Amniotic stem cell (primary cell): ENCODE measurements around the gene TSHZ2.
"Not testable (repeated sequence)": the region's sequence is repeated elsewhere in the genome, so short reads cannot be mapped to it uniquely, and the experiment has no call there.

Experiments used
- DNase-seq: peaks from one replicate; lab custom pipeline; 2025; lab: John Stamatoyannopoulos, UW

Gene TSHZ2

DNA sequence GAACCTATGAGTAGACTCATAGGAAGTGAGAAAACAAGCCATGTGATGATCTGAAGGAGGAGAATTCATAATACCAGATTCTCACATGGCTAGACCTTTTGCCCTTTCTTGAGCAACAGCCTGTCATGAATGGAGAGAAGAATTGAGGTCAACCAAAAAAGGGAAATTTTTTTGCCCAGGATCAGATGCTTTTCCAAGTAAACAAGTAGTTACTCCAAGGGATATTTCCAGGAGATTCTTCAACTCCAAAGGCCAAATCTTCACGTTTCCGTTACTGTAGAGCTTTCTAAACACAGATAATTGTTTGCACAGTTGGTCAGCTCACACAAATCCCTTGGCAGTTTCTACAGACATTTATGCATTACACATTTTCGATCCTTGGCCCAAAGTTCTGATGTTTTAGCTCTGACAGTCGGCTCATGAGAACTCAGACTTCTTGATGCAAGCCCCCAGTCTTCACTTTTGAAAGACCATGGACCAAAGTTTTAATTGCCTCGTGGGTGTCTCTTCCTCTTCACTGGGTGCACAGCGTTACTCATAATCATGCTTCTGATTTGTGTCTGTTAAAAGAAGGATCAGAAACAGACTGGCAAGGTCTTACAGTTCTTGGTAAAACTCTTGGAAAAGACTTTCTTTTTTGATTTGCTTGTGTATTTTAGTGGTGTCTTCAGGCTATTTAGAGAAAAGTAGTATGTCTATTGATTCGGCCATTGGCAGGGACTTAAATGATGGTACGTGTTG is 115.0 kb downstream of the TSHZ2 start:
- DNase-seq, result no peak

DNA sequence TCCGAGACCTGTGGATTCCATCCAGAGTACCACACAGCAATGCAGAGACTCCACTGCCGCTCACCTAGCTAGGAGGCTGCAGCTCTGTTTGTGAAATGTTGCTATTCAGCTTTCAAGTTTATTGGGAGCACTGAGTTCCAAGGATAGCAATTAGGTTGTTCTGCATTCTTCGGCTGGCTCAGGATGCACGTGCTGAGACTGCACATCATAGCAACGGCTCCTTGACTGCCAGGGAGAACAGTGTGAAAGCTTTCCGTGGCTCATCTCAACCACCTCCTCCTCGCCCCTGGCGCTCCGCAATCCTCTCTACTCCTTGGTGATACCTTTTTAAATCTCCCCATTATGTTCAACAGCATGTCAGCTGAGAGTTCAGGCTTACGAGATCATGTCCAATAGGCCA is 116.6 kb downstream of the TSHZ2 start:
- DNase-seq, result no peak

DNA sequence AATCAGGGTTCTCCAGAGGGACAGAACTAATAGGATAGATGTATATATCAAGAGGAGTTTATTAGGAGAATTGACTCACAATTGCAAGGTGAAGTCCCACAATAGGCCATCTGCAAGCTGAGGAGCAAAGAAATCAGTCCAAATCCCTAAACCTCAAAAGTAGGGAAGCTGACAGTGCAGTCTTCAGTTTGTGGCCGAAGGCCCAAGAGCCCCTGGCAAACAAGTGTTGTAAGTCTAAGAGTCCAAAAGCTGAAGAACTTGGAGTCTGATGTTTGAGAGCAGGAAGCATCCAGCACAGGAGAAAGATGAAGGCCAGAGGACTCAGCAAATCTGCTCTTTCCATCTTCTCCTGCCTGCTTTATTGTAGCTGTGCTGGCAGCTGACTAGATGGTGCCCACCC is 117.7 kb downstream of the TSHZ2 start:
- not testable (repeated sequence) for DNase-seq

DNA sequence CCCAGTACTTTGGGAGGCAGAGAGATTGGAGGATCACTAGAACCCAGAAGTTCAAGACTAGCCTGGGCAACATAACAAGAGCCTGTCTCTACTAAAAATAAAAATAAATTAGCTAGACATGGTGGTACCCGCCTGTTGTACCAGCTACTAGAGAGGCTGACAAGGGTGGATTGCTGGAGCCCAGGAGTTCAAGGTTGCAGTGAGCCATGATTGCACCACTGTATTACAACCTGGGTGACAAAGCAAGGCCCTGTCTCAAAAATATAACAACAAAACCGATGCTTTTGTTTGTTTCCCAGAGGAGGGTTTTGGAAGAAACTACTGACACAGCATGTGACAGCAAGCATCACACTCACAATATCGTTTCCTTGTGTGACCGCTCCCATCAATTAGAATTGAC is 119.6 kb downstream of the TSHZ2 start:
- DNase-seq, result no peak

DNA sequence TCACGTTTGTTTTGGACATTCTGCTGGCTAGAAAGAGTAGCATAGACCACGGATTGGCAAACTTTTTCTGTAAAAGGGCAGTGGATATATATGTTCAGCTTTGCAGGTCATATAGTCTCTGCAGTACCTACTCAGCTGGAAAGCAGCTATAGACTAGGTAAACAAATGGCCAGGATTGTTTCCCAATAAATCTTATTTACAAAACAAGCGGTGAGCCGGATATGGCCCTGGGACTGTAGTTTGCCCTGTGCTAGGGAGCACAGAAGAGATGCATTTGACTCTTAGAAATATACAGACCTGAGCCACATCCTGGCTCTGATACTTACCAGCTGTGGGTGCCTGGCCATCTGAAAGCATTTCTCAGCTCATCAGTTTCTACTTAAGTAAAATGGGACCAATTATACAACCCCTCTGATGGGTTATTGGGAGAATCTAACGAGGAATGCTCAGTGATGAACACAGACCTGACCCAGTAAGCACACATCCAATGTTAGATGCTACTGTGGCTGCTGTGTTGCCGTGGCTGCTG is 120.7 kb downstream of the TSHZ2 start:
- DNase-seq, result no peak

DNA sequence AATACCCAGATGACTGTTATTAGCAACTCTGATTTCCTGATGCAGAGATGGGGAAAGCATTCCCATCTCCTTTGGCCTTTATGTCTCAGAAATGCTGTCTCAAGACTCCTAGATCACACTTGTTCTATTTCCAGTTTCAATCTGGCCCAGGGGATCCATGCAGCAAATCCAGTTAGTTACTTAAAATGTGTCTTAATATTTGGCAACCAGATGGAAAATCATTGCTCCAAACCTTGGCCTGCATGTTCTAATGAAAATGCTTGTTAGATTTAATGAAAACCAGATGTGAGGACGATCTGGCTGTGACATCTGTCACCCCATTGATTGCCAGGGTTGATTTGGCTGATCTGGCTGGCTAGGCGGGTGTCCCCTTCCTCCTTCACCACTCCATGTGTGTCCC is 125.2 kb downstream of the TSHZ2 start:
- no peak for DNase-seq

DNA sequence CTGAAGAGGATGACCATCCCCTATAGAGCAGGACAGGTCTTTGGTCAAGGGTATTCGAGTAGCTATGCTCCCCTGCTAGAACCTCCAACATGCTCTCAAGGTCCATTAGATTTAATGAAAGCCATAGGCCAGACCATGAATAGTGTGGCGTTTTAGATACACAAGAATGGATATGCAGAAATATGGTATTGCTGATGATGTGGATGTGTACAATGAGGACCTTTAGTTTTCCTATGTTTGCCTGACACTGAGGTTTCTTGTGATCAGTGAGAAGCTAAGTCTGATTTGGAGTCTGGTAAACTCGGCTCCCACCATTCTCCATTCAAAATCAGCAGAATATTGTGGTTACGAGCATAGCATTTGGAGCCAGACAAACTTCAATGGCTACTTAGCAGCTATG is 125.6 kb downstream of the TSHZ2 start:
- DNase-seq, result no peak

DNA sequence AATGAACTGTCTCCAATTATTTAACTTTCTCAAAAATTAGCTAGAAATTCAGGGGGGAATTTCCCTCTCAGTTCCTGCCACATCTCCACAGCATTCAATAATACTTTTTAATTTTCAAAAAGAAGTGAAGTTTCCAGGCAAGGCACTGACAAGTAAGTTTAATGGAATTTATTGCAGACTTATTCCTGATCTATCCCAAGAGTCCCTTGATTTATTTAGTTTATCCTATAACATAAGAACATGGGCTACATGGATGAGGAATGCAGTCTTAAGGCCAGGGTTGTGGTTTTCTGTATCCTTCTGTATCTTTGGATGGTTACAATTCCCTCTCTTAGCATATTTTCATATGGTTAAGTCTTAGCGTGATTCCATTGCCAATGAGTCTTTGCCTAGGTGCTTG is 126.5 kb downstream of the TSHZ2 start:
- DNase-seq, result no peak

DNA sequence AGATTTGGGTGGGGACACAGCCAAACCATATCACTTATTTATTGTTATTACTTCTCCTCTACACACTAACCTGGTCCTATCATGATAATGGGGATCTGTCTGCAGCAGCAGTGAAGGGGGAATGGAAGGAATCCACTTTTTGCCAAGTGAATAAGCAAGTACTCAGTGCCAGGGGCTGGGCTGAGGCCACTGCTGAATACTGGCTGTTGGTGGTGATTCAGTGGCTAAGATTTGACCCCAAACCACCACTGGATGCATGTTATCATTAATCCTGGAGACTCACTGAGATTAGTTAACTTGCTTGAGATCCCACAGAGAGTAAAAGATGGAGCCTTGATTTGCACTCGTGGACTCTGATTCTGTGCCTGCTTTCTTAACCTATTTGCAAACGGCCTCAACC is 127.7 kb downstream of the TSHZ2 start:
- DNase-seq, result no peak

DNA sequence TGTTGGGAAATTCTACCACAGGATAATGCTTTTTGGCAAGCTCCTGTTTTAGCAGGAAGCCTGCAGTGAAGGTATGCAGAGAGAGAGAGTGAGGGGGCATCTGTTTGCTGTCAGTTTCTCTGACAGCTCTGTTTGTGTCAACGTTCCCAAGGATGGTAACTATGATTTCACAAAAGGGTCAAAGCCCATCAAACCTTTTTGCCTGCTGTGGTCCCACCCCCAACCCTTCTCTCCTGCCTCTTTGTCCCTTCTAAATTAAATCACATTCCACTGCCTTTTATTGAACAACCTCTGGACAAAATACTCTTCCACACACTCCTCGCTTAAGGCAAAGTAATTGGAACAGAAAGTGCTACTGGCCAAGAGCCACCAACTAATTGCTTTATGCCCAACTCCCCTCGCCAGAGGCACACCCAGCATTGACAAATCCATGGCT is 128.3 kb downstream of the TSHZ2 start:
- no peak for DNase-seq

DNA sequence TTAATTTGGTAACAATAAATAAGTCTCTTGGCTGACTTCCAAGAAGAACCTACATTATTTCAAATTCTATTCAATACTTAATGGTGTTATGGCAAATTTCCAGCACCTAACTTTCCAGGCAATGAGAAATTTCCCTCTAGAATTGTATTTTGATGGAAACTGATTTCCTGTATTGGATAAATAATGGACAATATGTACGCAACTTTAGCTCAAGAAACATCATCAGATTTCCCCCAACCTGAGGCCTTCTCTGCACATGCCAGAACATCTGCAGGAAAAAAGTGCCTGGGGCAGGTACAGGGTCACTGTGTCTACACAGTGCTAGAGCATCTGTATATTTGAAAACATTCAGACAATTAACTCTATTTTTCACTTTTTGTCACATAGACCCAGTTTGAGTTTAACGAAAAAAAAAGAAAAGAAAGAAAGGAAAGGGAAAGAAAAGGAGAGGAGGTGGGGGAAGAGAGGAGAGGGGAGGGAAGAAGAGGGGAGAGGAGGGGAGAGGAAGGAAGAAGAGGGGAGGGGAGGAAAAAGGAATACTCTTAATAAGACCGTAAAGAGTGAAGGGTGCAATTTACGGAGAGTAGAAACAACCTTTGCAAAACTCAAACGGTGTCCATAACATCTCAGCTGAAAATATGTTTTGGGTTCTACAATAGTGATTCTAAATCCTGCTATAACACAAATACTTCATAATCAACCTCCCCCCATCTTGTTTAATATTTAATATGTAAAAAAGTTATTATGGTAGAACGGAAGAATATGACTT is 130.0 kb downstream of the TSHZ2 start:
- DNase-seq, result no peak

DNA sequence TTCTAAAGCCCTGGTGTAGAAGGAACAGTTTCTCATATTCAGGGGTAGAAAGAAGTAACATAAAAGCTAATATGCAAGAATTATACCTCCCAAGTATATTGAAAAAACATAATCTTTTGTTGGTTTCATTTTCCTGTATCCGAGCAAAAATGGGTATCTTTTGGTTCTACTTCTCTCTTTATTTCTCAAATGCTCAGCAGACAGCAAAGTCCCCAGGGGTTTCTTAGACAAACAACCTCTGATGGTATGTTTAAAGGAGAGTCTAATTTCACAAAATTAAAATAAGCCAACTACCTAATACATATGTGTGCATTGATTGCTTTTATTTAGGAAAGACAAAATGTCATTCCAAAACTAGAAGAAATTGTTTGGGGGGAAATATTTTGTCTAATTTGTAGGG is 131.0 kb downstream of the TSHZ2 start:
- no peak for DNase-seq

DNA sequence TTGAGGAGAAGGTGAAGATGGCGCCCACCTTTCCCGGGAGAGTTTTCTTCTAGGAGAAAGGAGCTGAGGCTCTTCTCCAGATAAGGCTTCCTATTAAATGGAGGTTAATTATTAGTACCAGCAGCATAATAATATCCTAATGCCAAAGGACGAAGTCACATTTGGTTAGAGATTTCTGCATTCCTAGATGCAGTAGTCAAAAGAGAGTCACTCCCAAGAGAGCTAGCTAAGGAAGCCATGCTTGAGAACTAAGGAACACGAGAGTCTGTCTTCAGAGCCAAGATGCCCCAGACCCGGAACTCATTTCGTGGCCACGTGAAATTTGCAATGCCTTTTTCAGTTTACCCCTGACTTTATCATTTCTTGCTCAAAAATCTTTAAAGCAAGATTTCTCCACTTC is 132.7 kb downstream of the TSHZ2 start:
- DNase-seq, result no peak

DNA sequence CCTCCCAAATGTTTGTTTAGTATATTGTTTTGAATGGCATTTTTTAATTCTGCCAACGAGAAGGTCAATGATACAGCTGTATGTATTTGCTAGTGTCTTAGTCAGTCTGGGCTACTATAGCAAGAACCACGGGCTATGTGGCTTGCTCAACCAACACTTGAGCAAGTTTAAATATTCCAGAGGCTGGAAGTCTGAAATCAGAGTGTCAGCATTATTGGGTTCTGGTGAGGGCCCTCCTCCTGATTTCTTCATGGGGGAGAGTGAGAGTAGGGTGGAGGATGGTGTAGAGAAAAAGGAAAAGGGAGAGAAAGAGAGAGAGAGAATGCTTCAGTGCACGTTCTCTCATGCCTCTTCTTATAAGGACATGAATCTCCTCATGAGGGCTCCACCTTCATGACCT is 144.6 kb downstream of the TSHZ2 start:
- no peak for DNase-seq

DNA sequence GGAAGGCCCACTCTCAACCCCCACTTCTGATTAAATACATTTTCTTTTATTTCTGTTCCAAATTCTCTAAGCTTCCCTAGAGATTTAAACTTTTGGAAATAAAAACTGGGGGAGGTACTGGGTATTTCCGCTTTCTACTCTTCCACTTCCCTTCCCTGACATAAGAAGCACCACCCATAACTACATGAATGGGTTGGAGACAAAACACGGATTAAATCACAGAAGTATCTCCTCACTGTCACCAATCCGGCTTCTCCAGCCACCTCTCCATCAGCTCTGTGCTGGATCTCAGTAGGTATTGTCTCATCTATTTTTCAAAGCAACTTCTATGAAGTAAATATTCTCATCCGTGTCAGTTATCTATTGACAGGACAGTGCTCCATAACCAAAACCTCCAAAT is 150.7 kb downstream of the TSHZ2 start:
- DNase-seq, result no peak

DNA sequence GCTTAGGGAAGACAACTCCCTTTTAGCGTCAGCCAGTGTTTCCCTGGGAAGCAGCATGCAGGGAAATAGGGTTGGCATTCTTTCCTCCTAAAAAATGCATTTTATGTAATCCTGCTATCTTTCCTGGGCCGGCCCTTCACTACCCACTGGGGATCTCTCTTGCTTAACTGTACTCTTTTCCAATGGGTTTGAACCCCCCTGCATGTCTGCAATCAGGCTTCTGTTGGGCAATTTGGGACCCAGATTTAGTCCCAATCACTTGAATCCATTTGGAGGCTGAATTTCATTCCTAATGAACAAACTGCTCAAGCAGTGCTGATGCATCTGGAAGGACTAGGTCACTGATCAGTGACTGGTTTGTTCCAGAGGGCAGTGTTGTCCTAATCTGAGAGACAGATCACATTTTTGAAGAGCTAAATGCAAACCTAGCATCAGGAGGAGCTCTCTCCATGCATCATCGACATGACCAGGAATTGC is 152.0 kb downstream of the TSHZ2 start:
- no peak for DNase-seq

DNA sequence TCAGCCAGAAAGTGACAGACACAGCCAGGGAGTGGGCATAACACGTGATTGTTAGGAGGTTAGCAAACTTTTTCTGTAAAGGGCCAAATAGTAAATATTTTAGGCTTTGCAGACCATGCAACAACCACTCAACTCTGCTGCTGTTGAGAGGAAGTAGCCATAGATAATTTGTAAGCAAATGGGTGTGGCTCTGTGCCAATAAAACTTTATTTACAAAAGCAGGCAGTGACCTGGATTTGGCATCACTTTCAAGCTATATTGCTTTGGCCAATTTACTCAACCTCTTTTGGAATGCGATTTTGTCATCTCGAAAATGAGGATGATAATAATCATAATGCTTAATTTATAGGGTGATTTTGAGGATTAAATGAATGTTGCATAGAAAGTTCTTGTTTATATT is 152.6 kb downstream of the TSHZ2 start:
- no peak for DNase-seq

DNA sequence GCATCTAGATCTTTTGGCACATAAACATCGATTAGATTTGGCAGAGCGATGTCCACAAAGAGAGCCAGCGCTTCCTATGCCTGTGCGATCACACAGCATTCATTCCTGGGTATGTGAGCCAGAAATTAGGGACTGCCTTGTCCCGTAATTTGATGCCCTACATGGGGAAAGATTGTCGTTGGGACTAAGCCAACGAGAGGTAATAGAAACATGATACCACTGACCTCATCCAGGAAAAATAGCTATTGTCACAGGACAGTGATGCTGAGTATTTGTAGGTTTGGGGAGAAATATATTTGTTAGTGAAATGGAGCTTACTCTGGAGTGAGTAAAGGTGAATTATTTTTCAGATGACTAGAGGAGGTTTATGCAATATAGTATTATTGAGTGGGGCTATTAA is 154.0 kb downstream of the TSHZ2 start:
- DNase-seq, result no peak

DNA sequence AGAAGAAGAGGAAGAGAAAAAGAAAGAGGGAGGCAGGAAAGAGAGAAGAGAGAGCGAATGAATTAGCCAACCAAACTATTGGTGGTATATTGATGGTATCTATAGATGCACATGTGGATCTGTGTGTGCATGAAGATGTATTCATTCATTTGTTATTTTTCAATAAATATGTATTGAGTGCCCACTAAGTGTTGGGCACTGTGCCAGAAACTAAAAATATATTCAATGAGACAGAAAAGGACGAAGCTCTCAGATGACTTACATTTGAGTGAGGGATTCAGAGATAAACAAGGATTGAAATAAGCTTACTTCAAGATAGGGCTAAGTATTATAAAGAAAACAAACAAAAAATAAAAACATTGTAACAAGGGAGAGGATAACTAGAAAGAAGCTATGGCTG is 154.9 kb downstream of the TSHZ2 start:
- no peak for DNase-seq

DNA sequence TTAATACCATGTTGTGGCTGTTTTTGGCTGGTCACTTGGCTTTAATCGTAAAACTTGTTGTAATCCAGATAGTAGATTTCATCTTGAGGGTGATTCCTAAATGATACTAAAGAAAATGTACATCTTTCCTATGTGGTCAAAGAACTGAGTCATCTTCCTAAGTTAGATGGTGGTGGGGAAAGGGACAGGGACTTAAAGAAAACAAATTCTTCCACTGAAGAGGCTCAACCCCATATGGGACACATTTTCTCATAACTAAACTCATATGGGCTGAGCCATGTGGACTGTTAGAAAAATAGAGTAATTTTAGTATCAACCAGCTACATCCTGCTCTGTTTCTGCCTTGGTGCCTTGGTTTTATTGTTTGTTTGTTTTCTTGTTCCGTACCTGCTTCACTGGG is 155.8 kb downstream of the TSHZ2 start:
- DNase-seq, result no peak

DNA sequence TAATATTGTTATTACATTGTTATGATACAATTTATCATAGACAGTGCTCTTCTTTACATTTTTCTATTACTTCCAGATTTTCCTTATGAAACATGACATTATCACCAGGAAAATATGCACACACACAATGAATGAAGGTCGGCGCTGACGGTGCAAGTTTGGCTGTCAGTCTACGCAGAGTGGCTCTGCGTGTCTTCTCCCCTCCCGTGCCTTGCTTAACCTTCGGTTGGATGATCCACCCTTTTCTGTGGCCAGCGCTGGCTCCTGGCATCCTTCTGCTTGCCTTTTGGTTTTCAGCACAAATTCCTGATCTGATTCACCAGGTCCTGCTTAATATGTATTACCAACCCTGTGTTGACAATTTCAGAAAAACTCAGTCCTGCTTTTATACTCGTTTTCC is 157.4 kb downstream of the TSHZ2 start:
- no peak for DNase-seq

DNA sequence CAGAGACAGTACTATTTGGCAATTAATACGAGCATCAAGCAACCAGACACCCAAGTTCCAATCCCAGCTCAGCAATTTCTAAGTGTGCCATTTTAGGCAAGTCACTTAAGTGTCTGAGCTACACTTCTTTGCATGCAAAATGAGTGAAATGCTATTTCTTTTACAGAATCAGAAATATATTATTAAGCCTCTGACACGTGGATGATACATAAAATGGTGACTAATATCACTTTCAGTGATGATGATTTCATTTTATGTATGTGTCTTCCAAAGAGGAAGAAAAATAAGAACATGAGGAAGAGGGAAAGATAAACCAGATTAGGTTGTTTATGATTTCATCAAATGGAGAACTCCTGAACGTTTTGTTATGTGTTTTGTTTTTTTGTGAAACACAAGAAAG is 158.6 kb downstream of the TSHZ2 start:
- no peak for DNase-seq

DNA sequence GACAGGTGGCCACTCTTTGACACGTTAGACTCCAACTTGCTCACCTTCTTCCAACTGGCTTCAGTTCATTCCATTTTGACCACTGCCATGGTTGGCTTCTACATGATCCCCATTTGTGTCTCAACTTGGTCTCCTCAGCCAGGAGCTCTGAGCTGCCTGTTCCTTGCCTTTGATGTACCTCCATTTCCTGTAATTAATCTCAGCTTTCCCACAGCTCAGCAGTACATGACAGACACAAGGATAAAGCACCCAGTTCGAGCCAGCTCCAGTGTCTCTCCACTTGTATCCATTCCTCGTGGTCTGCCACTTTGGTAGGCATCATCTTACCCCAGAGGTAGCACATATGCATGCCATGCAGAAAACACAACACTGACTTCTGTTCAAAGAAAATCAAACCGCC is 161.0 kb downstream of the TSHZ2 start:
- DNase-seq, result no peak
